ENCODE measurements around the gene KCNMA1.
A peak's percentile ranks its signal among the peaks of the same experiment; 100 is the strongest.
"Not testable (repeated sequence)": the region's sequence is repeated elsewhere in the genome, so short reads cannot be mapped to it uniquely, and the experiment has no call there.

Gene KCNMA1

GRCh38 chr10:77605466-77605865 lies 32.1 kb downstream of the KCNMA1 start:
- peak; percentile 66 for DNase-seq (ENCODE audit: low read depth, low spot score)

- peak; percentile 22 for DNase-seq (ENCODE audit: low read depth, low spot score)
Observed at GRCh38 chr10:77604941-77605351, 32.7 kb downstream of the KCNMA1 start.

GRCh38 chr10:77604063-77604462 lies 33.5 kb downstream of the KCNMA1 start:
- DNase-seq (ENCODE audit: low read depth, low spot score), result no peak

GRCh38 chr10:77603534-77603927 lies 34.1 kb downstream of the KCNMA1 start:
- DNase-seq (ENCODE audit: low read depth, low spot score), result peak; percentile 32

GRCh38 chr10:77602913-77603533 lies 34.6 kb downstream of the KCNMA1 start:
- no peak for DNase-seq (ENCODE audit: low read depth, low spot score)

GRCh38 chr10:77602231-77602912 lies 35.2 kb downstream of the KCNMA1 start:
- DNase-seq (ENCODE audit: low read depth, low spot score), result no peak

GRCh38 chr10:77601488-77601887 lies 36.1 kb downstream of the KCNMA1 start:
- DNase-seq (ENCODE audit: low read depth, low spot score), result no peak

- no peak for DNase-seq (ENCODE audit: low read depth, low spot score)
Observed at GRCh38 chr10:77600640-77601039, 37.0 kb downstream of the KCNMA1 start.

- no peak for DNase-seq (ENCODE audit: low read depth, low spot score)
Observed at GRCh38 chr10:77599651-77600050, 38.0 kb downstream of the KCNMA1 start.

GRCh38 chr10:77598606-77599005 lies 39.0 kb downstream of the KCNMA1 start:
- DNase-seq (ENCODE audit: low read depth, low spot score), result no peak

- no peak for DNase-seq (ENCODE audit: low read depth, low spot score)
Observed at GRCh38 chr10:77597560-77597959, 40.0 kb downstream of the KCNMA1 start.

GRCh38 chr10:77594471-77594783 lies 43.2 kb downstream of the KCNMA1 start:
- DNase-seq (ENCODE audit: low read depth, low spot score), result no peak

GRCh38 chr10:77593771-77594470 lies 43.7 kb downstream of the KCNMA1 start:
- no peak for DNase-seq (ENCODE audit: low read depth, low spot score)

GRCh38 chr10:77592946-77593636 lies 44.5 kb downstream of the KCNMA1 start:
- DNase-seq (ENCODE audit: low read depth, low spot score), result no peak

GRCh38 chr10:77592510-77592909 lies 45.1 kb downstream of the KCNMA1 start:
- DNase-seq (ENCODE audit: low read depth, low spot score), result no peak

- DNase-seq (ENCODE audit: low read depth, low spot score), result no peak
Observed at GRCh38 chr10:77591238-77591880, 46.2 kb downstream of the KCNMA1 start.

- DNase-seq (ENCODE audit: low read depth, low spot score), result no peak
Observed at GRCh38 chr10:77590344-77591237, 47.0 kb downstream of the KCNMA1 start.

GRCh38 chr10:77589703-77590102 lies 47.9 kb downstream of the KCNMA1 start:
- not testable (repeated sequence) for DNase-seq (ENCODE audit: low read depth, low spot score)

- DNase-seq (ENCODE audit: low read depth, low spot score), result no peak
Observed at GRCh38 chr10:77588886-77589285, 48.7 kb downstream of the KCNMA1 start.

GRCh38 chr10:77587416-77587790 lies 50.2 kb downstream of the KCNMA1 start:
- peak; percentile 46 for DNase-seq (ENCODE audit: low read depth, low spot score)

Measured in ELF-1 (cell line).